Fibroblast of pulmonary artery (primary cell): Measurements from ENCODE around the gene SYT6.

Experiments
- DNase-seq: peaks from one replicate; pipeline ENCODE4 v3.0.0-alpha.2; 2010; ENCODE audit warnings: low read depth
- H3K4me3 ChIP-seq: replicated peaks from 2 replicates; pipeline ENCODE4 v1.5.1; 2011; ENCODE audit warnings: low read depth, mild to moderate bottlenecking, control low read depth, low read length, moderate library complexity
- CTCF ChIP-seq: IDR thresholded peaks from 2 replicates; pipeline ENCODE4 v1.5.1; 2011; ENCODE audit warnings: mild to moderate bottlenecking, control low read depth, low read length, inconsistent platforms; ENCODE audit errors: missing control alignments

SYT6 gene

GRCh38 chr1:114169509-114169908 lies 15.8 kb upstream of the SYT6 start:
- TF ChIP-seq CTCF: no peak
- no peak overlapping the region for H3K4me3 ChIP-seq
- no peak for DNase-seq

GRCh38 chr1:114167226-114167625 lies 13.6 kb upstream of the SYT6 start:
- DNase-seq: no peak
- H3K4me3 ChIP-seq: no peak overlapping the region
- TF ChIP-seq CTCF: no peak

GRCh38 chr1:114164840-114165543 lies 11.3 kb upstream of the SYT6 start:
- no peak for DNase-seq
- no peak for TF ChIP-seq CTCF
- no peak overlapping the region for H3K4me3 ChIP-seq

- no peak overlapping the region for H3K4me3 ChIP-seq
- TF ChIP-seq CTCF: no peak
- no peak for DNase-seq
Measured at GRCh38 chr1:114159941-114160340, 6.3 kb upstream of the SYT6 start.

DNA sequence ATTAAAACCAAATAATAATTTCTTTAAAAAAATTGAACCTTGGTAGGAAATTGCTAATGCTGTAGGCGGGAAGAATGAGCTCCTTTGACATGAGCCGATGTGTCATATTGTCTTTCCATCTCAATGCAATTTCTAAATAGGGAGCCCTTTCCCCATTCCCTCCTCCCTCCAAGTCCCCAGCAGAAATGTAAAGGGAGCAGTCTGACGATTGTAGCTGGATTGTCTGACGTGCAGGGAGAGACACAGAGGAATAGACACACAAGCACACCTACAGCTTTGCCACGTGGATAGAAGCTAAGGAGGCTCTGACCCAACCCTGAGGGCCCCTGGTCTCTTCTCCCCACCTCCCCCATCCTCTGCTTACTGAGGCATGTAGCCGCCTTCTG lies 3.6 kb upstream of the SYT6 start:
- no peak for TF ChIP-seq CTCF
- H3K4me3 ChIP-seq: no peak overlapping the region
- DNase-seq: no peak

- no peak for DNase-seq
- no peak overlapping the region for H3K4me3 ChIP-seq
- no peak for TF ChIP-seq CTCF
Measured at GRCh38 chr1:114156538-114157274, 3.0 kb upstream of the SYT6 start.
